ENCODE measurements around the gene NFAT5.
"Not testable (repeated sequence)": the region's sequence is repeated elsewhere in the genome, so short reads cannot be mapped to it uniquely, and the experiment has no call there.

The NFAT5 gene

GRCh38 chr16:69643997-69644396 is 78.2 kb downstream of the NFAT5 start:
- DNase-seq = not testable (repeated sequence)

GRCh38 chr16:69644790-69645189 is 79.0 kb downstream of the NFAT5 start:
- no peak for DNase-seq

- no peak for DNase-seq
These were observed 81.3 kb downstream of the NFAT5 start for GRCh38 chr16:69647020-69647419.

DNA sequence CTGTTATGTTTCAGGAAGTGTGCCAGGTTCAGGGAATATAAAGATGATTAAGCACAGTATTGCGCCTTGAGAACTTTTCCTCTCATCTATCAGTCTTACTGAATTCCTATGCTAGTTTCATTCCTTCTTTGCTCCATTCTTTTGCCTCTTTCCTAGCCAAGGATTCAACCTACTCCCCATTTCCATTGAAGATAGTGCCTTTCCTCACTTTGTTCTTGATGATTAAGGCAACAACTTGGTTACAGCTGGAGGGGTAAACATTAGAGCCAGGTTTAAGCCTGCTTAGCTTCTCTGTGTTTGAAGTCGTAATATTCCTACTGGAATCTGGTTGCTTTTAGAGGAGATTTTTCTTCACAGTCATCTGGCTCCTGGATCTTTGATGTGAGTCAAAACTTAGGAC is 85.5 kb downstream of the NFAT5 start:
- DNase-seq = no peak

DNA sequence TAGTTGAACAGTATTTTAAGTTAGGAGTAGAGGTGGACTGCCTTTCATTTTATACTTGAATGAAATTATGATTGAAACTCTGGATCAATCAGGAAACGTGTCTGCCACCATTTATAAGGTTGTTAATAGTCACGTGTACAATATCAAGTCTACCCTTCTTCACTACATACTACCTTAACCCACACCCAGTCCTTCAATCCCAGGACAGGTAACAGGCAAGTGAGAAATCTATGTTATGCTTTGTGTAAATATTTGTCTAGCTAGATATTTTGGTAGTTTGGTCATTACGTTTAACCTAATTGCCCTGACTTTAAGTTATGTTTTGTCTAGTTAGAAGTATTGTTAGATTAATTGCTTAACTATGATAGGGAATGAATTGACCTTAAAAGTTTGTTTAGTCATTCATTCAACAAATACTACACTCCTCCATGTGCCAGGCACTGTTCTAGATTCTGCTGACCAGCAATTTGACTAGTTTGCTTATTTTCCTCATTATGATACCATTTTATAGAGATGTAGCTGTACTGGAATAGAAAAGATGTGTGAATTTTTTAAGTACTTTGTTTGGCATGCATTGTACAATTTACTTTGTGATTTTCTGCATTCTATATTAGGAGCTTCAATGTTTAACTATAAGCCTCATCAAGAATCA is 88.6 kb downstream of the NFAT5 start:
- no peak for DNase-seq

- no peak for DNase-seq
These were observed 94.4 kb downstream of the NFAT5 start for GRCh38 chr16:69660166-69660565.

DNA sequence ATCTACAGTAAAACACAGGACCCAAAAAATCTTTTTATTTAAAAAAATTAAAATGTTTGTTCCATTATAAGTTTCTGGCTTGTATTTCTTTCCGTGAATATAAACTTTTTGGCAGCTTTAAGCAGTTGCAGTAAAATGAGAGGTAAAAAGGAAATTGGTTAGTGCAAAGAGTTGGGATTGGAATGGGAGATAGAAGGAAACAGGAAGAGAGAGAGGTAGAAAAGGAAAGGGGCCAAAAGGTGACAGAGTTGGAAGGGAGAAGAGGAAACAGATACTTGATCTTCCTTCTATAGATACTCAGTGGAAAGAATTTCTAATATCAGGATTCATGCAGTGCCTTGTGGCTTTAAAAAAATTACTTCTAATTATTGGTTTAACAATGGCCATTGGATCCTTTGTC is 97.1 kb downstream of the NFAT5 start:
- DNase-seq = no peak

GRCh38 chr16:69663846-69664245 is 98.1 kb downstream of the NFAT5 start:
- DNase-seq = no peak

DNA sequence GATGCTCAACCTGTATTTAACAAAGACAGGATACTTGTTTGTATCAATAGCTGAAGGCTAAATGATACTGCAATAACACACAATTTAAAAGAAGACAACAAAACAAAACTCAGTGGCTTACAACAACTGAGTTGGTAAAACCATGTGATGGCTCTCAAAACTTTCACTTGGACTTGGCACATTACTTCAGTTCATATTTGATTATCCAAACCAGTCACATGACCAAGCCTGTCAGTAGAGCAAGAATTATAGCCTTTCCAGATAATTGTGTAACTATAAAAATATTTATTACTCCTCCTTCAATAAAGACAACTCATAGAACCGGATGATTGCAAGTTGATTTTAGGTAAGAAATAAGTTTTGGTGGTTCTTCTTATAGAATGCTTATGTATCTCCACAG is 103.8 kb downstream of the NFAT5 start:
- no peak for DNase-seq

DNA sequence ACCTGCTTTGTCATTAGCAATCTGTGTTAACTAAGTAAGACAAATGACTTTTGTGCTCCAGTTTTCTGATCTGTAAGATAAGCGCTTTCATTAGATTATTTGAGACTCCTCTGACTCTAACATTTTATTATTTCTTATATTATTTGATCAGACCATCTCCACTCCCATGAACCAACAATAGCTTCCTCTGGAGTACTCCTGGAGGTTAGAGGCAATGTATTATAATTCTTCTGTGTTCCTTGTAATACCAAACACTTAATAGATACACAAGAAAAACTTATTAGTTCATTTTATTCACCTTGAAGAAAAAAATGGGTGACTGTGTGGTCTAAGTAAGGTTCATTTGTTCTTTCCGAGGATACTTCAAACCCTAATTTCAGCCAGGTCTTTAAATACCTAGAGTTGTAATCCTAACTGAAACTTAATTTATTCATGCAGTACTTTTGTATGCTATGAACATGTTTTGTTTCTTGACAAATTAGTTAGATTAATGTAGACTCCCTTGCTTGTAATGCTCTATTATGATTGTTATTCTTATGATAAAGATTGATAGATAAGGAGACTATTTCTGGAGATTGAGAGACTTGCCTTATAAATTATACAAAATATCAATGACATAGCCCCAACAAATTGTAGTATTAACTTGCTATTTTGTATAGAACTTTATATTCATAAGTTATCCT is 106.7 kb downstream of the NFAT5 start:
- DNase-seq = no peak

DNA sequence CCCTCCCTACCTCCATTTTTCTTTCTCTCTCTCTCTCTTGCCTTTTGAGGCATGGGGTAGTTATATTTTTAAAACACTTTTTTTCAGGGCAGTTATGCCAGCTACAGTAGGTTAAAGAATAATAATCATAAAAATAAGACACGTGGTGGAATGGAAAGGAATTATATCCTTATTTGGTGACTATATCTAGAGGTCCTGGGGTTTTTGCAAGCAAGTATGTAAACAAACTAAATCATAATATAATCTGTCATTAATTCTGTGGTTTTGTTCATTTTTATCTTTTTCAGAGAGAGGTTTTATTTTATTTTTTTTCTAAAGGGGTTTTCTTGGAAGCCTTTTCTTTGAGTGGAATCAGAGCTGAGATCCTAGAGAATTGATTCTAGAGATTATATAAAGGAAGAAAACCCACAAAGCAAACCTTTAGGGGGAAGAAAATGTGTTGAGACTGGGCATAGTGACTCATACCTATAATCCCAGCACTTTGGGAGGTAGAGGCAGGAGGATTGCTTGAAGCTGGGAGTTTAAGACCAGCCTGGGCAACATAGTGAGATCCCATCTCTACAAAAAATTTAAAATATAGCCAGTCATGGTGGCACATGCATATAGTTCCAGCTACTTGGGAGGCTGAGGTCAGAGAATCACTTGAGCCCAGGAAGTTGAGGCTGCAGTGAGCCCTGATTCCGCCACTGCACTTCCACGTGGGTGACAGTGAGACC is 107.4 kb downstream of the NFAT5 start:
- DNase-seq = no peak

- DNase-seq = no peak
These were observed 114.6 kb downstream of the NFAT5 start for GRCh38 chr16:69680358-69680757.

GRCh38 chr16:69688589-69688988 is 122.8 kb downstream of the NFAT5 start:
- DNase-seq = no peak

GRCh38 chr16:69691980-69692911 is 126.5 kb downstream of the NFAT5 start:
- no peak for DNase-seq

- no peak for DNase-seq
These were observed 128.2 kb downstream of the NFAT5 start for GRCh38 chr16:69693916-69694315.

GRCh38 chr16:69698404-69698803 is 132.6 kb downstream of the NFAT5 start:
- no peak for DNase-seq

- DNase-seq = no peak
These were observed 134.1 kb downstream of the NFAT5 start for GRCh38 chr16:69699915-69700314.

- no peak for DNase-seq
These were observed 135.7 kb downstream of the NFAT5 start for GRCh38 chr16:69701452-69701851.

DNA sequence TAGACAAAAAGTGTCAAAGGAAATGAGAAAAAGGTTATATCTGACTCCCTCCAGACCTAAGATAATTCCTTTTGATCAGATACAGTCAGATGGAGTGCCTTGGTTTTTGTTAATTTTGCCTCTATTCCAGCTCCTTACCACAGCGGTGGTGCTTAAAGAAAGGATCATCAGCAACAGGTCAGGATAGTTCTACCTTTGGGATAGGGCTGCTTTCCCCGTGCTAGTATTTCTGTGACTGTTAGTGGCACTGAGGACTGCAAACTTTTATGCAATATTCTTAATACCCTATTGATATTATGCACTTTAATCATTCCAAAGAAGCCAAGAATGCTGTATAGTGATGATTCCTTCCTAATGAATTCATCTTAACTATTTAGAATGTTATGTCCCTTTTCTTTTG is 136.1 kb downstream of the NFAT5 start:
- DNase-seq = no peak

DNA sequence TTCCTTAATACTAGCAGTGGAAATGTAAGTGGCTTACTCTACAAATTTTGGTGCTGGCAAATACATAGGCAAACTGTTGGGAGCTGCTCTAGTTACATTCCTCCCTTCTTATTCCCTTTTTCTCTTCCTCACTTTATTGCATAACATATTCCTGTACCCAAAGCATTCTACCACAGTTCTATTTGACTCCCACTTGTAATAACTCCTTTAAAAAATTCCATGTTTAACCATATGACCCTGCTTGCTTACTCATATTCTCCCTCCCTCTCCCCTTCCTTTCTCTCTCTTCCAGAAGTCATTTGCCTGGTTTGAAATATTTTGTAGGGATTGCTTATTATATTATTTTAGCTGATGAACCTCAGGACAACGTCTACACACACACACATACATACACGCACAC is 137.9 kb downstream of the NFAT5 start:
- DNase-seq = no peak

- no peak for DNase-seq
These were observed 140.6 kb downstream of the NFAT5 start for GRCh38 chr16:69706256-69706974.

GRCh38 chr16:69706975-69707340 is 141.2 kb downstream of the NFAT5 start:
- no peak for DNase-seq
